ENCODE results near the gene PCSK6.

DNA sequence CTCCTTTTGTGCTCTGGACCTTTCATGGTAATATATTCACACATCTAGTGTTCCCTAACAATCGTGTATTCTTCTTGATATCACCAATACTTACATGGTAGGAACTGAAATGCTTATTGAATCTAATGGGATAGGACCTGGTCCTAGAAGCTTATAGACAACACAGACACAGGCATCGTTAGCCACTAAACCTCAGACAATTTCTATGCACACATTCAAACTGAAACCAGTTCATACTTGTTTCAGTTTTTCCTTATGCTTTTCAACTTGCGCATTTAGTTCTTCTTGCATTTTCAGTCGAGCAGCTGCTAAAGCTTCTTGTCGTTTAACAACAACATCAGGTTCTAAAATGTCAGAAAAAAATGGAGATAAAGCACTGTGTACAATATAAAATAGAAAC lies 214.5 kb downstream of the PCSK6 start:
- TF ChIP-seq POLR2A (IDR thresholded peaks at IDR 0.05; ENCODE audit: low read length) (no peak), GATA1 (IDR thresholded peaks at IDR 0.05; ENCODE audit: low read depth, low read length) (no peak)

All from erythroblast (primary cell).